Measurements from ENCODE around the gene MAGI3. TPM values are rescaled to one million over a fixed set of nuclear protein-coding genes. Genes with fewer than 3 reads are reported as not detected.

MAGI3 gene
- total RNA-seq = 5.1 and 8.4 TPM in 2 replicates

GRCh38 chr1:113389953-113390834 lies at the start of gene MAGI3:
Gene MAGI3 (plus strand): TSS chr1:113390515. CDS start chr1:113391034, 519 bp downstream.

Measured in hair follicular keratinocyte (primary cell).